ENCODE measurements around the gene FOXF1.

FOXF1 gene

DNA sequence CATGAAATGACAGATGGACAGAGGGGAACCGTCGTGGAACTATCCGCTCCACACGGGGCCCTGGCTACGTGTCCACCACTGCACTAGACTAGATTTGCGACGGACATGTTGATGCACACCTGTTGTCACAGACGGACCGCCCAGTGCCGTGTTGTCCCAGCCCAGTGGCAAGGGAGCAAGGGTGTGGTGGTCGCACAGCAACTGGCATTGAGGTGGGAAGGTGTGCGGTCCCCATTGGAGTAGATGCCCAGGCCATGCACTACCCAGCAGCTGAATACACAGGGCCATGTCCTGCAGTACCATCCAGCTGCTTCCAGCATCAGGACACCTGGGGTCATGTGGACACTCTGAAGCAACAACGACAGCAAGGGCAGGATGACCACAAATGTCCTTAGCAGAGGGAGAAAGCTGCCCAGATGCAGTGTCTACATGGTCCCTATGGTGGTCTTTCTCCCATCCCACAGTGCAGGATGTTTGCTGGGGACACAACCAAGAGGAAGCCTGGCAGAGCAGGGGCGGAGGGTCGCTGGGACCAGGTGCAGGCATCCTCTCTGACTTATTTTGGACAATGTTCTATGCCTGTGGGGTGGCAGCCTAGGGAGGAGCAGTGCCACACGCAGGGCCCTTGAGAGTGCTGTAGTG is 8.8 kb downstream of the FOXF1 start:
- DNase-seq: no peak

DNA sequence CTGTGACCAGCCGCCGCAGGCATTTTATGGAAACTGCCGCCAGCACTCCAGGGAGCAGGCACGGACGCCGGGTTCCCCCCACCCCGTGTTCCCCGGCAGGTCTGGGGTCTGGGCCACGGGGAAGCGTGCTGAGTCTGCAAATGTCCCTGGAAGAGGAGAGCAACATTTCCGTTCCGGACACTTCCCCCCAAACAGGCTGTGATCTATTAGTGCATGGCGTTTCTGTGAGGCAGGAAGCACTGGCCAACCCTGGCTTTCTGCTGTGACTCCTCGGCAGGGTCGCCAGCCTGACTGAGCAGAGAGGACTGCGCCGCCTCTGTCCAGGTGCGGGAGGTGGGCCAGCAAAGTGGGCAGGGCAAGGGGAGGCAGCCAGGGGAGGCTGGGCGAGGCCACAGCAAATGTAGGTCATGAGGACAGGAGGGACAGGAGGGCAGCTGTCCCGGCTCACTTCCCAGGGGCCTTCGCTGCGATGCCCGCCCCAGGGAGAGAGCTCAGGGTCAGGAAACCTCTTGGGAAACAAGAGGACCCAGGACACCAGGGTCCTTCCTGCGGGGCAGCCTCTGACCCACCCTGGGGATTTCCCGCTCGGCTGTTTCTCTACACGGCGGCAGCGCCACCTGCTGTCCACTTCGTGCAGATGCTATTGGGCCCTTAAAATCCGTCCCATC is 9.5 kb downstream of the FOXF1 start:
- DNase-seq: no peak

GRCh38 chr16:86520317-86521210 is 10.2 kb downstream of the FOXF1 start:
- no peak for DNase-seq

- DNase-seq: no peak
Measured at GRCh38 chr16:86521236-86522197, 11.2 kb downstream of the FOXF1 start.

- no peak for DNase-seq
Measured at GRCh38 chr16:86522634-86523033, 12.3 kb downstream of the FOXF1 start.

DNA sequence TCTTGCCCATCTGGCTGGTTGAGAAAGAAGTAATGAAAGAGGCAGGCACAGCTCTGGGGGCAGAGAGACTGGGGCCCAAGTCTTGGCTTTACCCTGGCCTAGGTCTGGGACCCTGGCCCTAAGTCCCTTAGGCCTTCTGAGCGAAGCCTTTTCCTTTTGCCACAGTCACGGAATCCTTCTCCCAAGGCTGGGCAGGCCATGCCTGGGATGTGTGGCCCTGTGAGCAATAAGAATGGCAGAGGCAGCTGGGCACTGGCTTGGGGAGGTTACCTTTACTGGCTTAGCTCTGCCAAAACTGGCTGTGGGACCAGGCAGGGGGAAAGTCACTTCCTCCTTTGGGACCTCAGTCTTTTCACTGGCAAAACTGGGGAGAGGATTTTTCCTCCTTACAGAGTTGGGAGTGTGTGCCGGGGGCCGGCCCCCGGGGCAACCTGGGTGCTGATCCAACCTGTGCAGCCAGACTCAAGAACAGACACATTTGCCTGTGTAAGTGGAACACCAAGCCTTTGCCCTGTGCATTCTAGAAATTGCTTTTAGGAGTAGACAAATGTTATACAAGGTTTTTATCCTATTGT is 12.9 kb downstream of the FOXF1 start:
- DNase-seq: no peak

- DNase-seq: no peak
Measured at GRCh38 chr16:86524029-86524428, 13.7 kb downstream of the FOXF1 start.

DNA sequence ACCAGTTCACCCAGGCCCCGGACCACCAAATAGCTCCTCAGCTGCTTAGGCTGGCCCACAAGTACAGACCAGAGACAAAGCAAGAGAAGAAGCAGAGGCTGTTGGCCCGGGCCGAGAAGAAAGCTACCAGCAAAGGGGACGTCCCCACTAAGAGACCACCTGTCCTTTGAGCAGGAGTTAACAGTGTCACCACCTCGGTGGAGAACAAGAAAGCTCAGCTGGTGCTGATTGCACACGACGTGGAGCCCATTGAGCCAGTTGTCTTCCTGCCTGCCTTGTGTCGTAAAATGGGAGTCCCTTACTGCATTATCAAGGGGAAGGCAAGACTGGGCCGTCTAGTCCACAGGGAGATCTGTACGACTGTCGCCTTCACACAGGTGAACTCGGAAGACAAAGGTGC is 15.4 kb downstream of the FOXF1 start:
- no peak for DNase-seq

GRCh38 chr16:86527366-86527765 is 17.0 kb downstream of the FOXF1 start:
- DNase-seq: no peak

DNA sequence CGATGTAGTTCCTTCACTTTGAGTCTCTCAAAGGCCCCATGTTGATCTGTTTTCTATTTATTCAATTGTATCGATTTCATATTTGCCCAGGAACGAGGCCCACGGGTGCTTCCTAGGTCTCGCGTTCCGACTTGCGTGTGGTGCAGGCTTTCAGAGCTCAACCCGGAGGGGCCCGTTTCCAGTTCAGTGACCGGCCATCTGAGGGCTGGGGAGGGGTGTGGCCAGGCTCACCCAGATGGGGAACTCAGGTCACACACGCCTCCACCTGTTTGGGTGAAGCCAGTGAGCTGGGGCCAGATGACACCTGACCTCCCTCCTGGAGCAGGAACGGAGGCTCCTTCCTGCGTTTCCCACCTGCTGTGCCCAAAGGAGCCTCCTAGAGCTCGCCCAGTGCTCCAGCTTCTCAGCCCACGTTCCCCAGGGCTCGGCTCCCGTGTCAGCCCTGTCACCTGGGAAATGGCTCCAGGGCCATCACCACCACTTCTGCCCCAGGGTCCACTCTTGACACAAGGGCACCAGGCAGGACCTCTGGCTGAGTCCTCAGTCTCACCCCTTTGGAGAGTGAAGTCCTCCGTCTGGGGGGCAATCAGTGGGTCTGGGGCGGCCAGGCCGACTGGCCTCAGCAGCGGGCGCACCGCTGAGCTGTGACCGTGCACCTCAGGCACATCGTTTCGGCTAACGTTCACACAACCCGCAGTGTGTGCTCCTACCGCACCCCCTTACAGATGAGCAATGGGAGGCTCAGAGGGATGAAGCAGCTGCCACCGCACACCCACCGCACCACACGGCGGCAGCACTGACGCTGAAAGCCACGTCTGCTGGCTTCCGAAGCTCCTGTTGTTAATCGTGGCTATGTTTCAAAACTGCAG is 18.0 kb downstream of the FOXF1 start:
- no peak for DNase-seq

DNA sequence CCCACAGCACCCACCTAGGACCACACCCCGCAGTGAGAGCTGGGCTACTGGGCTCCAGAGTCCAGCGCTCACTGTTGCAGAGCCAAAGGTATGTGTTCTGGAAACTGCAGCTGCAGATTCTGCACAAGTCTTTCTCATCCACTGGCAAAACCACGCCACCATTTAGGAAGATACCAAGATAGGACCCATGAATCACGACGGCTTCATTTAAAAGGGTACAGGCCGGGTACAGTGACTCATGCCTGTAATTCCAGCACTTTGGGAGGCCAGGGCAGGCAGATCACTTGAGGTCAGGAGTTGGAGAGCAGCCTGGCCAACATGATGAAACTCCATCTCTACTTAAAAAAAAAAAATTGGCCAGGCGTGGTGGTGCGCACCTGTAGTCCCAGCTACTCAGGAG is 18.8 kb downstream of the FOXF1 start:
- no peak for DNase-seq

GRCh38 chr16:86530251-86531190 is 20.2 kb downstream of the FOXF1 start:
- DNase-seq: no peak

- no peak for DNase-seq
Measured at GRCh38 chr16:86531191-86531545, 20.8 kb downstream of the FOXF1 start.

GRCh38 chr16:86531641-86532525 is 21.6 kb downstream of the FOXF1 start:
- no peak for DNase-seq

DNA sequence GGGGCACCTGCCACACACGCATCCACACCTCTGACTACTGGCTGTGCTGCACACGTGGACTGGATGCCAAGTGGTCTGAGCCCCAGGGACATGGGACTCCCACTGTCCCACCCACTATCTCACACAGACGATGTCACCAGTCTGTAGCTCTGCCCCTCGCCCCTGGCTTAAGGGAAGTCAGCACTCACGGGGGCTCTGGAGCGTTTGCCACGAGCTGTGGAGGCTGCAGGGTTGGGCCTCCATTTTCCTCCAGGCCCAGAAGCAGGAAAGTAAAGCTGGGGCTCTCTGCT is 22.1 kb downstream of the FOXF1 start:
- DNase-seq: no peak

- DNase-seq: no peak
Measured at GRCh38 chr16:86533076-86533475, 22.7 kb downstream of the FOXF1 start.

DNA sequence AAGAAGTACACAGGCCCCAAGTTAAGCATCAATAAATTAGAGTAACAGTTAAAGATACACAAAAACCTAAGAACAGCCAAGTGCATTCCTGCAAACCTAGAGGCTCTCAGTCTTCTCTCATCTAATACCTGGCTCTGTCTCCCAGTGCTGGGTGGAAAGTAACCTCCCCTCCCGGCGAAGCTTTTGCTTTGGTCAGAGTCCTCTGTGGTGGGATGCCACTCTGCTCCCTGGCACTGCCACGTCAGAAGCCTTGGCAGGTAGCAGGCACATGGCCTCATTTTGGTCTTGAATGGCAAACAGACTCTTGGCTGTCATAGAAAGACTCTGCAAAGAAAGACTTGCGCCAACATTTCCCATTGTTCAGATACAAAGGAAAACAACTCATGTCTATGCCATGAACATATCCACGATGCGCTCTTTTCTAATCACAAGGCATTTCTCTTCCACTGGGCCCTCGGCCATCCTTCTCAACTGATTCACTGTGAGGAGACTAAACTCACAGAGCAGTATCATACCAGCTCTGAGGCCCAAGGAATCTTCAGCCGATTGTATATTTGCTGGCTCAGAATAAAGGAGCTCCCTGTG is 23.5 kb downstream of the FOXF1 start:
- DNase-seq: no peak

DNA sequence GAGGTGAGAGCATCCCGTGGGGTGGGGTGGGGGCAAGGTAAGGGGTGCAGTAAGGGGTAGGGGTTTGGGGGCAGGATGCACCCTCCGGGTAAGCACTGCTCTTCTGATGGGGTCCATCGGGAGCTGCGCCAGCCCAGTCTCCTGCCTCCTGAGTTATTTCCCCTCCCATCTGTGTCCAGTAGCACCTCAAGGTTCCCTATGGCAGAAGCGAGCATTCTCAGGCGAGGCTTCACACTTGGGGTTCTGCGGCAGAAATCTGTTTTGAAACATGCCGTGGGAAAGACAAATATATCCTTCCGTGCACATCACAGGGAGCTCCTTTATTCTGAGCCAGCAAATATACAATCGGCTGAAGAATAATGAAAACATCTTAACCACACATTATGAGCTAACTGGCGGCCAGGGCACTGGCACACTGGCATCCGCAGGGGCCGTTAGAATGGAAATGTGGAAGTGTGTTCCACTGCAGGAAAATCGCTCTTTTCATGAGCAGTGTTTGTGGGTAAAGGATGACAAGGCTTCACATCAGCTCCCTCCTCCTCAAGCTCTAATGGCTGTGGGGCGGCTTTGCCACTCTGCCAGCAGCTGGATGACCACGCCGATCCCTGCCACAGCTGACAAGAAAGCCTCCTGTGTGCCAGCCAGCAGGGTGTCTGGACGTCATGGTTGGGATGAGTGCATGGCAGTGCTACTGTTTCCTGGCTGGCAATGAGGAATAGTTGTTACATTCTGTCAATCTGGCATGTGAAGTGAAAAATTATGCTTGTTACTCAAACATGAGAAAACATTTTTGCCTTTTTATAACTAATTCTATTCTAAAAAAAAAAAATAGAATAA is 24.7 kb downstream of the FOXF1 start:
- DNase-seq: no peak

Data from SIG-M5 (cell line).